ENCODE results near the gene ENTREP3. TPM values are rescaled to one million over a fixed set of nuclear protein-coding genes. Genes with fewer than 3 reads are reported as not detected.
"Not testable (repeated sequence)": the region's sequence is repeated elsewhere in the genome, so short reads cannot be mapped to it uniquely, and the experiment has no call there.

The ENTREP3 gene
- total RNA-seq, 4 donors from 2014 or later = 5.6 to 12.0 (median 7.8) TPM

DNA sequence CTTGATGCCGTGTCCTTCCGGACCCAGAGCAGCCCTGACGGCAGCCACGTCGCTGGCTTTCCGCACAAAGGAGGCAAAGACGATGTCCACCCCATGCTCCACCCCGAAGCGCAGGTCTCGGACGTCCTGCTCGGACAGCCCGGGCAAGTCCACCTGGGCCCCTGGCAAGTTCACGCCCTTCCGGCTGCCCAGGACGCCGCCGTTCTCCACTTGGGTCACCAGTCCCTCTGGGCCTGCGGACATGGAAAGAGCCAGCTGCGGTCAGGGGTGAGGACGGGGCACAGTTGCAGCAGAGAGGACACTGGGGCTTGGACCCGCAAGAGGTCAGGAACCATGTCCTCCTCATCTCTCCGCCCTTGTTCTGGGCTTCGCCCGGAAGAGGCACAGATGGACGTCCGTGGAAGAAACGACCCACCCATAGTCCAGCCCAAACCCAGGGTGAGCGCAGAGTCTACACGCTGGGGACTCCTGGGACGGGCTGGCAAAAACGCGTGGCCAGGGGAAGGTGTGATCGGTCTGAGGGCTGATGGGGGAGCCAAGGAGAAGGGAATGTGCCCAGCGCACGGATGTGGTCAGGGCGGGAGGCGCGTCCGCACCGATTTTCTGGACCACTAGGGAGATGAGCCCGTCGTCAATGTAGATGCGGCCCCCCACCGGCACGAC lies 39.4 kb upstream of the ENTREP3 start:
- Histone ChIP-seq H3K4me3 (replicated peaks in 1 of 3) (no peak overlapping the region), H3K9me3 (no peaks in the 10 kb centered on the region), H3K27me3 (peaks cover 8% of the 10 kb centered on the region), H3K36me3 (no peaks in the 10 kb centered on the region), H3K4me1 (peaks cover 5% of the 10 kb centered on the region in 2 donors), H3K27ac (no peak overlapping the region)
- intact Hi-C loops (cut with DNase I) = no loop called here
- 28 to 30% methylated on average over 27 to 33 of the region's 46 CpGs for WGBS, 2 donors
- DNase-seq = no peak
- TF ChIP-seq, protein P1, sequence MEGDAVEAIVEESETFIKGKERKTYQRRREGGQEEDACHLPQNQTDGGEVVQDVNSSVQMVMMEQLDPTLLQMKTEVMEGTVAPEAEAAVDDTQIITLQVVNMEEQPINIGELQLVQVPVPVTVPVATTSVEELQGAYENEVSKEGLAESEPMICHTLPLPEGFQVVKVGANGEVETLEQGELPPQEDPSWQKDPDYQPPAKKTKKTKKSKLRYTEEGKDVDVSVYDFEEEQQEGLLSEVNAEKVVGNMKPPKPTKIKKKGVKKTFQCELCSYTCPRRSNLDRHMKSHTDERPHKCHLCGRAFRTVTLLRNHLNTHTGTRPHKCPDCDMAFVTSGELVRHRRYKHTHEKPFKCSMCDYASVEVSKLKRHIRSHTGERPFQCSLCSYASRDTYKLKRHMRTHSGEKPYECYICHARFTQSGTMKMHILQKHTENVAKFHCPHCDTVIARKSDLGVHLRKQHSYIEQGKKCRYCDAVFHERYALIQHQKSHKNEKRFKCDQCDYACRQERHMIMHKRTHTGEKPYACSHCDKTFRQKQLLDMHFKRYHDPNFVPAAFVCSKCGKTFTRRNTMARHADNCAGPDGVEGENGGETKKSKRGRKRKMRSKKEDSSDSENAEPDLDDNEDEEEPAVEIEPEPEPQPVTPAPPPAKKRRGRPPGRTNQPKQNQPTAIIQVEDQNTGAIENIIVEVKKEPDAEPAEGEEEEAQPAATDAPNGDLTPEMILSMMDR (IDR thresholded peaks at IDR 0.05) = no peak
- no peak for TF ChIP-seq POLR2A (IDR thresholded peaks at IDR 0.05)

- no peaks in the 10 kb centered on the region for H3K9me3 ChIP-seq
- intact Hi-C loops (cut with DNase I) = no loop called here
- peaks cover 8% of the 10 kb centered on the region for H3K27me3 ChIP-seq
- H3K4me3 ChIP-seq (replicated peaks in 1 of 3) = no peak overlapping the region
- DNase-seq = no peak
- H3K4me1 ChIP-seq = peaks cover 5% of the 10 kb centered on the region in 2 donors
- no peak overlapping the region for H3K27ac ChIP-seq
- TF ChIP-seq POLR2A (IDR thresholded peaks at IDR 0.05) = no peak
- TF ChIP-seq, protein P1 (IDR thresholded peaks at IDR 0.05) = no peak
- WGBS, 2 donors = 85 to 88% methylated on average over 10 to 16 of the region's 17 CpGs
- no peaks in the 10 kb centered on the region for H3K36me3 ChIP-seq
Measured at GRCh38 chr1:155293086-155293749, 37.9 kb upstream of the ENTREP3 start.

GRCh38 chr1:155291006-155291405 lies 35.7 kb upstream of the ENTREP3 start:
- DNase-seq; H3K27me3 ChIP-seq; H3K4me3 ChIP-seq (replicated peaks in 1 of 3); H3K27ac ChIP-seq; H3K4me1 ChIP-seq; H3K9me3 ChIP-seq; intact Hi-C loops (cut with DNase I); H3K36me3 ChIP-seq: not testable (repeated sequence)
- 78 to 81% methylated on average over 10 of the region's 10 CpGs for WGBS, 2 donors

- intact Hi-C loops (cut with DNase I) = no loop called here
- Histone ChIP-seq H3K9me3 (no peaks in the 10 kb centered on the region), H3K27me3 (no peaks in the 10 kb centered on the region), H3K4me3 (replicated peaks in 1 of 3) (no peak overlapping the region), H3K36me3 (no peaks in the 10 kb centered on the region), H3K27ac (no peak overlapping the region), H3K4me1 (no peaks in the 10 kb centered on the region)
- no peak for DNase-seq
- WGBS, 2 donors = 93 to 100% methylated on average over 1 to 13 of the region's 21 CpGs
- TF ChIP-seq POLR2A (IDR thresholded peaks at IDR 0.05) = no peak
- TF ChIP-seq, protein P1 (IDR thresholded peaks at IDR 0.05) = no peak
Measured at GRCh38 chr1:155287987-155288543, 32.8 kb upstream of the ENTREP3 start.

DNA sequence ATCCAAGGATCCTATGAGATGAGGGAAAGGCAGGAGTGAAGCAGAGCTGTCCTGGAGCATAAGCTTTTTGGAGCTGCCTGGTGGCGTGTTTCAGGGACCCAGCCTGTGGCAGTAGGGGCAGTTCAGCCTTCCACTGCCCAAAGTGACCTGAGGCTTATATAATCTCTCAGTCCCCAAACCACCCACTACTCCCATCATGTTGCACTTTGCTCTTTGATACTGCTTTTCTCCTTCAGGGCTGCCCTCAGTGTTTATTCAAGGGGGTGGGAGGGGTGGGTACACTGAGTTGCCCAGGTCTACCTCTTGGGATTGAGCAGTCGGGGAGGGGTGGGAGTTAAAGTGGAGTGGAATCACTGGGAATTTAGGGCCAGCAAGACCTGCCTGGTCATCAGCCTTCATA lies 31.3 kb upstream of the ENTREP3 start:
- Histone ChIP-seq H3K36me3 (no peaks in the 10 kb centered on the region), H3K4me3 (replicated peaks in 1 of 3) (no peak overlapping the region), H3K27me3 (no peaks in the 10 kb centered on the region), H3K4me1 (no peaks in the 10 kb centered on the region), H3K9me3 (no peaks in the 10 kb centered on the region), H3K27ac (no peak overlapping the region)
- no peak for TF ChIP-seq POLR2A (IDR thresholded peaks at IDR 0.05)
- 100% methylated on average over 2 of the region's 2 CpGs for WGBS, 2 donors
- DNase-seq = no peak
- intact Hi-C loops (cut with DNase I) = no loop called here

DNA sequence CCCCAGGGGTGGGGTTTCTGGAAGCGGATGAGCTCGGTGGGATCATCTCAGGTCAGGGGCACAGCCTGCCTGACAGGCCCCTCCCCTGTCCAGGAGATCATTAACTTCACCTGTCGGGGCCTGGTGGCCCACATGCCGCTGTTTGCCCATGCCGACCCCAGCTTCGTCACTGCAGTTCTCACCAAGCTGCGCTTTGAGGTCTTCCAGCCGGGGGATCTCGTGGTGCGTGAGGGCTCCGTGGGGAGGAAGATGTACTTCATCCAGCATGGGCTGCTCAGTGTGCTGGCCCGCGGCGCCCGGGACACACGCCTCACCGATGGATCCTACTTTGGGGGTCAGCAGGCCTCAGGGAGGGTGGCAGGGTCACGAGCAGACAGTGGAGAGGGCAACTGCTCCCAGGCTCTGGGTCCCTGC lies 30.4 kb upstream of the ENTREP3 start:
- no peaks in the 10 kb centered on the region for H3K36me3 ChIP-seq
- 83 to 93% methylated on average over 10 to 18 of the region's 18 CpGs for WGBS, 2 donors
- H3K27ac ChIP-seq = no peak overlapping the region
- no peak overlapping the region for H3K4me3 ChIP-seq (replicated peaks in 1 of 3)
- TF ChIP-seq, protein P1 (IDR thresholded peaks at IDR 0.05) = no peak
- no peak for TF ChIP-seq POLR2A (IDR thresholded peaks at IDR 0.05)
- no peaks in the 10 kb centered on the region for H3K4me1 ChIP-seq
- intact Hi-C loops (cut with DNase I) = no loop called here
- no peaks in the 10 kb centered on the region for H3K27me3 ChIP-seq
- no peak for DNase-seq
- H3K9me3 ChIP-seq = no peaks in the 10 kb centered on the region

Measured in thyroid gland (tissue), 4 donors.